IMR-90 (cell line): ENCODE measurements around the gene ABCB1. TPM values are rescaled to one million over a fixed set of nuclear protein-coding genes. Genes with fewer than 3 reads are reported as not detected.

Experiments
- ATAC-seq: fragments of 200-7000 bp; cut with Tn5 transposase; 2 replicates; pipeline ENCODE4 v1.9.1; 2020; ENCODE audit warnings: low read depth, mild to moderate bottlenecking, moderate library complexity
- BruUV-seq: library from RNA; stranded (reverse); fragments of 400-500 nt; replicated peaks from 2 replicates; lab custom pipeline; 2021; lab: Mats Ljungman, UMichigan
- CTCF ChIA-PET: fragments of 300-600 bp; formaldehyde crosslinking; extraction: SDS; loops from one replicate; lab custom pipeline; 2021; ENCODE audit warnings: antibody characterized with exemption; lab: Yijun Ruan, JAX
- POLR2A ChIA-PET: fragments of 300-600 bp; sonication (Branson Sonifier 250); formaldehyde crosslinking; loops from one replicate; lab custom pipeline; 2022; ENCODE audit warnings: antibody characterized with exemption; ENCODE audit not compliant: unreplicated experiment; lab: Charles Lee
- DNase-seq: peaks from one replicate; pipeline ENCODE4 v3.0.0; 2013
- H2AFZ ChIP-seq: replicated peaks from 2 replicates; pipeline ENCODE3; 2013; ENCODE audit warnings: low read length, mild to moderate bottlenecking; ENCODE audit not compliant: poor library complexity
- H2AK5ac ChIP-seq: 2 replicates; pipeline ENCODE4 v1.6.1; 2013; ENCODE audit warnings: low read depth, low read length, inconsistent platforms
- H2AK9ac ChIP-seq: replicated peaks from 2 replicates; pipeline ENCODE3; 2013; ENCODE audit warnings: mild to moderate bottlenecking, low read depth, low read length, moderate library complexity; ENCODE audit not compliant: poor library complexity
- H2BK120ac ChIP-seq: 2 replicates; pipeline ENCODE4 v1.6.1; 2013; ENCODE audit warnings: low read depth, low read length, inconsistent platforms
- H2BK15ac ChIP-seq: 3 replicates; pipeline ENCODE4 v1.6.1; 2013; ENCODE audit warnings: low read depth, low read length, inconsistent platforms
- H2BK20ac ChIP-seq: 2 replicates; pipeline ENCODE4 v1.6.1; 2013; ENCODE audit warnings: low read depth, mild to moderate bottlenecking, inconsistent platforms, low read length, moderate library complexity
- H2BK5ac ChIP-seq: 2 replicates; pipeline ENCODE4 v1.6.1; 2013; ENCODE audit warnings: mild to moderate bottlenecking, low read depth, low read length, inconsistent platforms; ENCODE audit not compliant: poor library complexity, severe bottlenecking
- H3K14ac ChIP-seq: replicated peaks from 2 replicates; pipeline ENCODE4 v1.6.1; 2013; ENCODE audit warnings: low read depth, low read length, inconsistent platforms
- H3K18ac ChIP-seq: 2 replicates; pipeline ENCODE4 v1.6.1; 2013; ENCODE audit warnings: low read depth, low read length, control low read depth
- H3K23ac ChIP-seq: 2 replicates; pipeline ENCODE4 v1.6.1; 2013; ENCODE audit warnings: low read depth, low read length, inconsistent platforms
- H3K27ac ChIP-seq: 2 replicates; pipeline ENCODE4 v1.5.1; 2013; ENCODE audit warnings: mild to moderate bottlenecking, control low read depth, low read length; ENCODE audit not compliant: insufficient read depth
- H3K27me3 ChIP-seq: 2 replicates; pipeline ENCODE4 v1.6.1; 2013; ENCODE audit warnings: low read length; ENCODE audit not compliant: control insufficient read depth, insufficient read depth
- H3K36me3 ChIP-seq: 2 replicates; pipeline ENCODE4 v1.6.1; 2013; ENCODE audit warnings: low read length, mixed read lengths; ENCODE audit not compliant: control insufficient read depth, insufficient read depth
- H3K4ac ChIP-seq: 2 replicates; pipeline ENCODE4 v1.6.1; 2013; ENCODE audit warnings: low read depth, low read length, inconsistent platforms
- H3K4me1 ChIP-seq: 2 replicates; pipeline ENCODE4 v1.6.1; 2013; ENCODE audit warnings: low read length, mixed read lengths; ENCODE audit not compliant: control insufficient read depth, insufficient read depth
- H3K4me2 ChIP-seq: 2 replicates; pipeline ENCODE4 v1.6.1; 2013; ENCODE audit warnings: low read depth, mild to moderate bottlenecking, control low read depth, low read length, moderate library complexity
- H3K4me3 ChIP-seq: 2 replicates; pipeline ENCODE4 v1.5.1; 2013; ENCODE audit warnings: low read depth, mild to moderate bottlenecking, control low read depth, low read length, moderate library complexity; ENCODE audit not compliant: insufficient read depth
- H3K56ac ChIP-seq: 2 replicates; pipeline ENCODE4 v1.6.1; 2013; ENCODE audit warnings: low read length, inconsistent platforms; ENCODE audit not compliant: insufficient read depth; ENCODE audit errors: extremely low read depth
- H3K79me1 ChIP-seq, 2 experiments: 2 replicates each; pipeline ENCODE4 v1.6.1; 2013; ENCODE audit warnings: low read length in 2 of 2, inconsistent platforms in 1 of 2, low read depth in 1 of 2
- H3K9ac ChIP-seq: 2 replicates; pipeline ENCODE4 v1.6.1; 2013; ENCODE audit warnings: low read depth, low read length, control low read depth
- H3K9me1 ChIP-seq: 2 replicates; pipeline ENCODE4 v1.6.1; 2013; ENCODE audit warnings: low read length, inconsistent platforms; ENCODE audit not compliant: insufficient read depth
- H3K9me3 ChIP-seq: 2 replicates; pipeline ENCODE4 v1.6.1; 2013; ENCODE audit warnings: low read length; ENCODE audit not compliant: control insufficient read depth, insufficient read depth
- H4K20me1 ChIP-seq: 2 replicates; pipeline ENCODE4 v1.6.1; 2013; ENCODE audit warnings: low read length, inconsistent platforms; ENCODE audit not compliant: insufficient read depth
- H4K5ac ChIP-seq: 2 replicates; pipeline ENCODE4 v1.6.1; 2013; ENCODE audit warnings: mild to moderate bottlenecking, low read depth, low read length, control low read depth
- H4K8ac ChIP-seq, 2 experiments: 2 replicates each; pipeline ENCODE4 v1.6.1; 2013; ENCODE audit warnings: low read depth in 2 of 2, low read length in 2 of 2, control low read depth in 1 of 2, inconsistent platforms in 1 of 2
- H4K91ac ChIP-seq: 2 replicates; pipeline ENCODE4 v1.6.1; 2013; ENCODE audit warnings: low read depth, low read length, inconsistent platforms; ENCODE audit not compliant: insufficient read depth
- BHLHE40 ChIP-seq: fragments of 150-350 bp; IDR thresholded peaks from 2 replicates; pipeline ENCODE4 v1.6.1; 2016; ENCODE audit warnings: mild to moderate bottlenecking, low read depth, low read length
- CEBPB ChIP-seq: IDR thresholded peaks from 2 replicates; pipeline ENCODE4 v1.6.1; 2012; ENCODE audit warnings: low read depth, low read length, improper control_type of control experiment
- CHD1 ChIP-seq: IDR thresholded peaks from 2 replicates; pipeline ENCODE4 v1.6.1; 2012; ENCODE audit warnings: low read depth, low read length, improper control_type of control experiment
- CTCF ChIP-seq: conservative IDR thresholded peaks from 2 replicates; pipeline ENCODE4 v1.5.1; 2012; ENCODE audit warnings: mild to moderate bottlenecking, low read depth, low read length, improper control_type of control experiment
- ELK1 ChIP-seq: fragments of 150-350 bp; IDR thresholded peaks from 2 replicates; pipeline ENCODE4 v1.6.1; 2016; ENCODE audit warnings: low read depth, mild to moderate bottlenecking, low read length, moderate library complexity, borderline replicate concordance
- FOS ChIP-seq: fragments of 150-350 bp; IDR thresholded peaks from 2 replicates; pipeline ENCODE4 v1.6.1; 2016; ENCODE audit warnings: low read depth, low read length
- MAFK ChIP-seq: IDR thresholded peaks from 2 replicates; pipeline ENCODE4 v1.6.1; 2012; ENCODE audit warnings: low read depth, low read length, improper control_type of control experiment
- MAZ ChIP-seq: IDR thresholded peaks from 2 replicates; pipeline ENCODE4 v1.6.1; 2012; ENCODE audit warnings: low read depth, mild to moderate bottlenecking, low read length, improper control_type of control experiment, moderate library complexity, borderline replicate concordance
- NFE2L2 ChIP-seq: fragments of 150-350 bp; IDR thresholded peaks from 2 replicates; pipeline ENCODE4 v1.6.1; 2016; ENCODE audit warnings: low read depth, mild to moderate bottlenecking, low read length
- POLR2A ChIP-seq: IDR thresholded peaks from 2 replicates; pipeline ENCODE4 v1.6.1; 2012; ENCODE audit warnings: mild to moderate bottlenecking, low read depth, low read length
- RCOR1 ChIP-seq: IDR thresholded peaks from 2 replicates; pipeline ENCODE4 v1.6.1; 2012; ENCODE audit warnings: mild to moderate bottlenecking, low read length, improper control_type of control experiment; ENCODE audit not compliant: insufficient replicate concordance
- RFX5 ChIP-seq: IDR thresholded peaks from 2 replicates; pipeline ENCODE4 v1.8.0; 2012; ENCODE audit warnings: low read depth, mild to moderate bottlenecking, low read length, moderate library complexity
- SMC3 ChIP-seq: fragments of 150-350 bp; IDR thresholded peaks from 2 replicates; pipeline ENCODE4 v1.6.1; 2016; ENCODE audit warnings: low read depth, mild to moderate bottlenecking, antibody characterized with exemption, low read length, moderate library complexity
- USF2 ChIP-seq: fragments of 150-350 bp; IDR thresholded peaks from 2 replicates; pipeline ENCODE4 v1.6.1; 2017; ENCODE audit warnings: mild to moderate bottlenecking, antibody characterized with exemption, low read length, low read depth
- WGBS, 2 experiments: methylation state at CpG; one replicate each; pipeline versions ENCODE4 v1.1.5 to v1.1.7; 2013; ENCODE audit warnings: missing lambda C conversion rate in 2 of 2; ENCODE audit not compliant: insufficient read length in 1 of 2; ENCODE audit errors: extremely low coverage in 2 of 2; 5-methylcytosine and 5-hydroxymethylcytosine counted together
- dilution Hi-C: fragments of 300-500 bp; cut with HindIII; formaldehyde crosslinking; loops from one replicate; pipeline ENCODE4 v1.14.3; 2018; ENCODE audit warnings: low sequenced_read_pairs; ENCODE audit not compliant: unreplicated experiment
- in situ Hi-C: fragments of 300-500 bp; cut with MboI; formaldehyde crosslinking; loops from 3 replicates; pipeline ENCODE4 v1.14.3; 2019; ENCODE audit warnings: low sequenced_read_pairs, inconsistent platforms, mixed read lengths
- intact Hi-C: fragments of 100-400 bp; cut with micrococcal nuclease; formaldehyde crosslinking; loops from 2 replicates; pipeline ENCODE4 v1.10.0; 2022
- polyA plus RNA-seq, 3 experiments: library from polyadenylated mRNA; depleted of rRNA; stranded (reverse); fragments of >200 nt; gene quantifications; 2 replicates each; pipeline ENCODE4 v1.2.3, GENCODE V29; 2012; ENCODE audit warnings: low replicate concordance in 1 of 3
- total RNA-seq: library from RNA; depleted of rRNA; stranded (reverse); fragments of >200 nt; gene quantifications from 2 replicates; pipeline ENCODE4 v1.2.3, GENCODE V29; 2012

Gene ABCB1
- total and polyA plus RNA-seq, 2 of the 4 experiments (the other 2 are of a cell fraction), result 0.80 to 0.90 TPM

GRCh38 chr7:87494454-87494853, 106.2 kb downstream of the ABCB1 start:
- ATAC-seq (no peak), DNase-seq (no peak)
- Histone ChIP-seq H3K9ac (no peak overlapping the region), H3K4me2 (no peak overlapping the region), H2AK9ac (no peak overlapping the region), H3K27ac (no peak overlapping the region), H4K20me1 (no peaks in the 10 kb centered on the region), H3K27me3 (peaks cover 1% of the 10 kb centered on the region; the same call in 1 of the 2 replicates), H3K9me1 (no peaks in the 10 kb centered on the region), H4K91ac (no peak overlapping the region), H3K4me3 (no peak overlapping the region), H3K4ac (no peak overlapping the region), H3K4me1 (no peaks in the 10 kb centered on the region), H3K79me1 (no peaks in the 10 kb centered on the region), H4K5ac (no peak overlapping the region), H3K14ac (no peak overlapping the region), H2BK15ac (no peak overlapping the region), H3K56ac (no peak overlapping the region), H2BK5ac (no peak overlapping the region), H3K9me3 (no peaks in the 10 kb centered on the region), H2BK120ac (no peak overlapping the region), H2AFZ (no peak overlapping the region), H3K36me3 (no peaks in the 10 kb centered on the region), H2AK5ac (no peak overlapping the region), H3K18ac (no peak overlapping the region), H3K23ac (no peak overlapping the region), H2BK20ac (no peak overlapping the region), H4K8ac (no peak overlapping the region)
- dilution Hi-C loops (no loop called here), intact Hi-C loops (no loop called here), in situ Hi-C loops (no loop called here)
- WGBS, 2 experiments, result no CpG with 5 or more reads among the region's 1 CpG
- ChIA-PET CTCF (interaction anchor here (0.6 kb wide), 1 partner anchor 73 kb away, joined by 6 read pairs; no protein-coding TSS in a partner anchor), POLR2A (no interaction called here)
- TF ChIP-seq CTCF (no peak), FOS (no peak), MAZ (no peak), CHD1 (no peak), CEBPB (no peak), POLR2A (no peak), ELK1 (no peak), NFE2L2 (no peak), USF2 (no peak), RCOR1 (no peak), SMC3 (no peak), BHLHE40 (no peak), MAFK (no peak), RFX5 (no peak)
- no TSS peak for BruUV-seq
